Measurements from ENCODE around the gene BLOC1S3.
A peak's percentile ranks its signal among the peaks of the same experiment; 100 is the strongest.

Gene BLOC1S3, protein sequence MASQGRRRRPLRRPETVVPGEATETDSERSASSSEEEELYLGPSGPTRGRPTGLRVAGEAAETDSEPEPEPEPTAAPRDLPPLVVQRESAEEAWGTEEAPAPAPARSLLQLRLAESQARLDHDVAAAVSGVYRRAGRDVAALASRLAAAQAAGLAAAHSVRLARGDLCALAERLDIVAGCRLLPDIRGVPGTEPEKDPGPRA

DNA sequence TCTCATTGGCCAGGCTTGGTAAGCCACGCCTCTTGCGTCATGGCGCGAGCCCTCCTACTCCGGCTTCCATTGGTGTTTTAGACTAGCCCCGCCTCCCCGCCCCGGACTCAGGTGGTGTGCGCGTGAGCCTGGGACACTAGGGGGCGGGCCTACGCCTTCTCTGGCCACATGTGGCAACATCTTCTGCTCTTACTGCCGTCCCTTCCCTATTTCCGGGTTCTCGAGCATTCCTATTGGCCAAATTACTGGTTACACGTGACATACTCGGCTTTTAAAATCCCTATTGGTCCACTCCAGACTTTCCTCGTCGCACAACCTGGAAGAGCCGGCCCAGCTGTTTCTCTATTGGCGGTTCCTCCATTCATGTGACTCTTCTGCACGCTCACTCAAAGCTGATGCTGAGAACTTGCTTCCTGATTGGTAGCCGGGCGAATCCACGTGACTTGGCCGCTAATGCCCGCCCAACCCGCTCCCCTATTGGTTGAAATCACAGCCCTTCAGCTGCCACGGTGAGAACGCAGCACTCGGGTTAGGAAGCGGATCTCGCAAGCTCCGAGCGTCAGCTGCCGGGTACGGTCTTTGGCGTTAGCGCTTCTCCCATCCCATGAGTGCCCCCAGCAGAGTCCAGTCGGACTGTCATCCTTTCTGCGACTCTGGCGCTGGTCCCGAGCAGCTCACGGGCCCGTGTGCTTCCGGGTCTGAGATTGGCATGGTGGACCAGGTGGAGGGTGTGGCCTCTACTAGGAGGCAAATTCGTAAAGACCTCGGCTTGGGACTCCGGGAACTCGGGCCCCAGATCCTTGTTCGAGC is at the start of gene BLOC1S3:
Gene BLOC1S3 (plus strand): TSS at position 523 of the 810 bp plus-strand sequence. CDS start 513 bp downstream, outside the sequence.
- peak; percentile 100 for DNase-seq

DNA sequence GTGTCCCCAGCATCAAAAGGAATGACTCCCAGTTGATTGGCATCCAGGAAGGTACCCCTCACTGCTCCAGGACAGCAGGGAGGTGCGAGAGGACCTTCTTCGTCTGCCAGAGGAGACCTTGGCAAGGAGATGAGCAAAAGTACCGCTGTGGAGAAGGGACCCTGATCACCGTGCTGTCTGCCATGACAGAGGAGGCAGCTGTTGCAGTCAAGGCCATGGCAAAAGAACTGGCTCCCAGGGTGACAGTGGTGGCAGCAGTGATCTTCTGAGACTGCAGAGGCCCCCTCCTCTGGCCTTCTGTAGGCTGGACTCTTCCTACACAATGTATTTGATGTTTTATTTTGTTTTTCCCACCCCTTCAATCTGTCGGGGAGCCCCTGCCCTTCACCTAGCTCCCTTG is 49.8 kb upstream of the BLOC1S3 start:
- DNase-seq = no peak

DNA sequence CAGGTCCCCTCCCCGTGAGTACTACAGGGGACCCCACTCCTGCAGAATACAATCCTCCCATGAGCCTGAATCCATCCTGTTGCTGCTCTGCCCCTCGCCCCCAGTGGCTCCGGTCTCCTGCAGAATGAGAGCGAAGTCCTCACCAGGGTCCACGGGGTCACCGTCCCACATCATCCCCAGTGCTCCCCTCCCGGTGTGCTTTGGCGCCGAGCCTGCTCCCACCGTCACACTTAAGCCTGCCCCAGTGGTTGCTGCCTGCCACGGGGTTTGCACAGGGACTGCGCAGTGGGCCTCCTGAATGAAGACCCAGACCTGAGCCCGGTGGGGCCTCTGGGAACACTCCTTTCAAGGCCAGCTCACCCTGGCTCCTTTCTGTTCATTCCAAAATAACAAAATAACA is 48.3 kb upstream of the BLOC1S3 start:
- no peak for DNase-seq

DNA sequence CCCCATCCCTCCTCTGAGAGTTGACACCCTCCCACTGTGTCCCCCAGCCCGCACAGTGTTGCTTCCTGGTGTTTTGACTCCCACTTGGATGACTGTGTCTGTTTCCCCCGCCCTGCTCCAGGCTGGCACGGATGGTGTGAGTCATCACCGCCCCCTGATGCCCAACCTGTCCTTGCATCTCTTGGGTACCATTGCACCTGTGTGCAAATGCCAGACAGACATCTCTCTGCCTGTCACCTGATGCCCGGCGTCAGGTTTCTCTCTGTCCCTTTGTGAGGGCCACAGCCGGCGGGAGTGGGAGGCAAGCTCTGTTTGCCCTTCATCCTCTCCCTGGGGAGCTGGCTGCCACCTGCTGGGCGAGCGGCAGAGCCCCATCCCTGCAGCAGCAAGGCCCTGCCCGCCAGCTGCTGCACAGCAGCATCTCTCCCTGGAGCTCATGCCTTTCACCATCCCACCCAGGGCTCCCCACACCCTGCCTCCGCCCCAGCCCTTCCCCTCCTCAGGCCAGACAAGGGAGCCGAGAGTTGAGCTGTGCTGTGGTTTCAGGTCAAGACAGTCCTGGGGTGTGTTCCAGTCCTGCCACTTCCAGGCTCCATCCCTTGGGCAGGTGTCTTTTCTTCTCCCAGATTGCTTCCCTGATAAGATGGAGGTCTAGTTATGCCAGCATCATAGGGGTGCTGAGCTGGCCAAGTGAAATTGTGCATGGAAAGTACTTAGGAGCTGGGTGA is 47.5 kb upstream of the BLOC1S3 start:
- peak; percentile 81 for DNase-seq

DNA sequence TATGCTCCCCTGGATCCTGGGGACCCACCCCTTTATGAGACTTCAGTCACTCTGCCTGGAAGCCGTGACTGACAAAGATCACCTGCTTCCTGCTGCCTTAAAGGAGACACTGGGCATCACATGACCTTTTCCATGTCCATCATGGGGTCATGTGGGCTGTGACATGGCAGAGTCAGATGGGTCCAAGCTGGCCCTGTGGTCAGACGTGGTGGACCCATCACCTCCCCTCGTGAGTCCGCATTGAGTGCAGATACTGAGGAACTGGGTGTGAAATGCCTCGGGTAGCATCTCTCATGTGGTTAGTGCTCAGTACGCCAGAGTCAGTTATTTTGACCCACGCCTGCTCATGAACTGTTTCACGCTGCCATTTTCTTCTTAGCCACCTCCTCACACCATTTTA is 44.9 kb upstream of the BLOC1S3 start:
- DNase-seq = no peak

DNA sequence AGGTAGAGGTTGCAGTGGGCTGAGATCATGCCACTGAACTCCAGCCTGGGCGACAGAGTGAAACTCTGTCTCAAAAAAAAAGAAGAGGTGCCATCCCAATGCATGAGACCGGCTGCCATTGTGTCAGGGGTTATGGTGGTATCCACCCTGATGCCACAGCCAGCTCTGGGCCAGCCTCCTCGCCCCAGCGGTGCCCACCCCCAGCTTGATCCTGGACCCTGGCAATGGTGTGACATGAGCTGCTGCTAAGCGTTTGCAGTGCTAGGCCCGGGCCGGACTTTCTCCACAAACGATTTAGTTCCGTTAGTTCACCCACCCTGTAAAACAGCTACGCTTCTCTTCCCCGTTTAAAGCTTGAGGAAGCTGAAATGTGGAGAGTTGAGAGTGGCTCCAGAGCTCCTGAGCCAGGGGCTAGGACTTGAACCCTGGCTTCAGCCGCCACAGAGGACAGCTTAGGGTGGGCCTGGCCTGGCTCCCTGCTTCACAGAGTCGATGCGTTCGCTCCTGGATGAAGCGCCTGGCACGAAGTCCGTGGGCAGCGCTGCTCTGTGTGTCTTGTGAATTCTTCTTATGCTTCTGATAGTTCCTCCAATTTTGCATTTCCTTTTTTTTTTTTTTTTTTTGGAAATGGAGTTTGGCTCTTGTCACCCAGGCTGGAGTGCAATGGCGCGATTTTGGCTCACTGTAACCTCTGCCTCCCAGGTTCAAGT is 43.3 kb upstream of the BLOC1S3 start:
- no peak for DNase-seq

DNA sequence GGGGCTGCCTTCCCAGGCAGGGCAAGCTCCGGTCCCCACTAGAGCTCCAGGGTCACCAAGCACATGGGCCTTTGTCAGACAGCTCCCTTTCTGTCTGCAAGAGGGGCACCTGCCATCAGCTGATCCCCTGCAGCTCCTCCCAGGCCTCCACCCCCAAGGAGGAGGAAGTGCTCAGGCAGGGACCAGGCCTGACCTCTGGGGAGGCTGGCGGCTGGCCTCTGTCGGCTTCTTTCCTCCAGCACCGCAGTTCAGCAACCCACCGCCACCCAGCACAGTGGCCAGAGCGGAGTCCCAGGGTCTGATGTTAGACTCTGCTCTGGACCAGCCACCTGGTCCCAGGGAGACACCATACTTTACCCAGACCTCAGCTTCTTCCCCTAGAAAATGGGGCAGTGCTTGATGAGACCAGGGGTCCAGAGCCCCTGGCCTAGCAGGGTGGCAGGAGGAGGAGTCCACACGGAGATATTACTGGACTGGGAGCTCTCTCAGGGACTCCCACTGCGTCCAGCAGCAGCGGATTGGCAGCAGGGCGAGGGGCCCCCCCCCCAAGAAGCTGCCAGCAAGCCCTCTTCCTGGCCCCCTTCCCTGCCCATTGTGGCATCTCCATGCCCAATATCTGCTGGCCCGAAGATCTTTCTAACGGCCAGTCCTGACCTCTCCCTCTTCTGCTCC is 41.9 kb upstream of the BLOC1S3 start:
- no peak for DNase-seq

DNA sequence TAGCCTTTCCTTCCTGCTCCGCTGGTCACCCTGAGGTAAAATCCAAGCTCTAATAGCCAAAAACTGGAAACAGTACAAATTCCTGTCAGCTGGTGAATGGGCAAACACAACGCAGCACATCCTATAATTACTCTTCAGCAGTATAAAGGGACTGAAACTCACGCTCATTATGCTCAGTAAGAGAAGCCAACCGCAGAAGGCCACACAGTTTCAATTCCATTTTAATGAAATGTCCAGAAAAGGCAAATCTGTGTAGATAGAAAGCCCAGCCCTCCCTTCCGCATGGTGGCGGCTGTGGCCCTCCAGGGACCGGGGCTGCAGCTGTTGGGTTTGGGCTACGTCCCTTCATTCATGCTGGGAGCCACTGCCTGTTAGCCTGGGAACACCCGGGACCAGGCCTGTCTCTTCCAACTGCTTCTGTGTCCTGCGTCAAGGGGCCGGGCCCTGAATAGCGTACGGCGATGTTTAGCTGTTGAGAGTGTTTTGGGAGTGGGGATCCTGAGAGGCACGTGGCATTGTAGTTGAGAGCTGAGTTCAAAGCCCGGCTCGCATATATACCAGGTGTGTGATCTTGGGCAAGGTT is 41.3 kb upstream of the BLOC1S3 start:
- DNase-seq = no peak

DNA sequence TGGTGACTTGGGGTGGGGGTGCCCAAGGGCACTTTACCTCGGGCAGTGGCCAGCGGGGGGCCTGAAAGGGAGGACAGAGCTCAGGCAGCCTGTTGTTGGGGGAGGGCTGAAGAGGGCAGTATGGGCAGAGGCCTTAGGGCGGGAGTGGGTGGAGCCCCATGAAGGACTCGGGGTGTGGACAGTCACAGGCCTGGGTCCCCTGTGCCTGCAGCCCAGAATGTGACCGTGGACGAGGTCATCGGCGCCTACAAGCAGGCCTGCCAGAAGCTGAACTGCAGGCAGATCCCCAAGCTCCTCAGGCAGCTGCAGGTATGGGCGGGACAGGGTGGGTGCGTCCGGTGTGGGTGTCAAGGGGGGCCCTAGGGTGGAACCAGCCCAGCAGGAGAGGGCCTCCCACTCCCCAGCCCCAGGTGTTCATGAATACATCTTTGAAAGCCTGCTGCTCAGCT is 40.3 kb upstream of the BLOC1S3 start:
- DNase-seq = no peak

DNA sequence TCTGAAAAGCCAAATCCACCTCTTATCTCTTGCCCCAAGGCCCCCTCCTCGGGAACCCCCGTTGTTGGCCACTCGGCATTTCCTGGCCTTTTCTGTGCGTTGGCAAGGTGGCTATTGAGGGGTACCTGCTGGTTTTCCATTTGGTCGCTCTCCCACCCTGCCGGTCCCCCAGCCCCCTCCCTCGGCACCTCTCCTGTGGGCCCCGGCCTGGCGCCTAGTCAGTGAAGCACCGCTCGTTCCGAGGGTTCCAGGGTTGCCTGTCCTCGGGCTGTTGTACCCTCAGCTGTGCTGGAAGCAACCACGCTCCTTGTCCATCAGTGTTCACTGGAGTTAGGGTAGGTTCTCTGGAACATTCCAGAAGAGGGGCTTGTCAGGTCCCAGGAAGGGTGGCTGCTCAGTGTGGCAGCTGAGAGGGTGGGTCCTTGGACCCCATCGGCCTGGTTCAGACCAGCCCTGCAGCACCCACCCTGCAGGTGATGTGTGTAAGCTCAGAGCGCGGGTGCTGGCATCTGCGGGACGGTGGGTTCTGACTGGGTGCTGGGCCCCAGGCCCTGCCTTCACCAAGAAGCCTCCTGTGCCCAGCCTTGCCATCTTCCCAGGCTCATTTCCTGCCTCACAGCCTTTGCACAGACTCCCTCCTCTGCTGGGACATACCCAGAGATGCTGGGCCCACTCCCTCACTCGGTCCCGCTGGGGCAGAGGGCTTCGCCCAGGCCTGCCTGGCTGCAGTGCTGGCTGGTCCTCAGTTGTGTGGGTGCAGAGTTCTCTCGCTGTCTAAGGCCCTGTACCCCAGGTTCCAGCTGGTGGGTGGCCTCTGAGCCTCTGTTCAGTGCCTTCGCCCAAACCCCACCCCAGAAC is 39.1 kb upstream of the BLOC1S3 start:
- no peak for DNase-seq

DNA sequence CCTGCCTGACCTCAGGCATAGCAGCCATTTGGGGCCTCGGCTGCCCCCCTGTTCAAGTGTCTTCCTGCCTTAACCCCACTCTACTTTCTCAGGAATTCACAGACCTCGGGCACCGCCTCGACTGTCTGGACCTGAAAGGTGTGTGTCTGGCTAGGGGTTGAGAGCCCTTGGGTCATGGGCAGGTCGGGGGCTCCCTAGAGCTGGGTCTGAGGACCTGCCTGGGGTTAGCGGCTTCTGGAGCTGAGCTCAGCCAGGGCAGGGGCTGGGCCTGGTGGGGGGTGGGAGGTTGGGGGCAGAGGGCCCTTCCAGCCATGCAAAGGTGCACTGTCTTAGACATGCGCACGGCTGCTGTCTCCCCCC is 38.5 kb upstream of the BLOC1S3 start:
- no peak for DNase-seq

DNA sequence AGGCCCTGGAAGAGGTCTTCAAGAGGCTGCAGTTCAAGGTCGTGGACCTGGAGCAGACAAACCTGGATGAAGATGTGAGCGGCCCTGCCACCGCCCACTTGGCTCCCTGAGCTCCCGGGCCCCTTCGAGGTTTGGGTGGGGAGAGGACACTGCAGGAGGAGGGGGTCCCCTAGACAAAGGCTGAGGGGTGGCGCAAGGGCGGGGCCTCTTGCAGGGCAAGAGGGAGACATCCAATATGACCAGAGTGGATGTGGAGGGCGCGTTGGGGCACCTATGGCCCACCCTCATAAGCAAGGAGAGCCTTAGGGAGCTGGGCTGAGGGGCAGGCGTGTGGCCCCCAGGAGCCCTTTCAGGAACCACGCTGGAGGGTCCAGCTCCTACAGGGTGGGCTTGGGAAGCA is 38.1 kb upstream of the BLOC1S3 start:
- no peak for DNase-seq

DNA sequence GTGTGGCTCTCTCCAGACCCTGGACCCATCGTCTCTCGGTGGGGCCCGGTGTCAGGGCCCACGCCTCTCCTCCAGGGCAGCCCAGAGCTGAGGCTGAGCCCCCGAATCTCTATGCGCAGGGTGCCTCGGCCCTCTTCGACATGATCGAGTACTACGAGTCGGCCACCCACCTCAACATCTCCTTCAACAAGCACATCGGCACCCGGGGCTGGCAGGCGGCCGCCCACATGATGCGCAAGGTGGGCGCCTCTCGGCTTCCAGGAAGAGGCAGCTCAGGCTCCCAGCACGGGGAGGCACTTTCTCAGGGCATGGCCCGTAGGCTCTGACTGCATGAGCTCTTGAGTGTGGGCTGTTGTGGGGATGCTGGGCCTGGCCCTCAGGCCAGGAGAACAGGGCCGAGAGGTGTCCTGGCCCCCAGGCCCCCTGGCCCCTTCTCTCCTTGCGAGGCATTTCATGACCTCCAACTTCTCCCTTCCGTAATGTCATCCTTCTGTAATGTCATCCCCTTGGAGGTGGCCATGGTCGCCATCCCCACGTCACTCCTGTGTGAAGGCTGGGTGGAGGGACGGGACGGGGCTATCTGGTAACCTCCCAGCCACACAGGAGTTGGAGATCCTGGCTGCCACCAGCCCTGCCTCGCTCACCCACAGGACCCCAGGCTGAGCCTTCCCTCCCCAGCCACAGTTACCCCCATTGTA is 37.2 kb upstream of the BLOC1S3 start:
- DNase-seq = no peak

DNA sequence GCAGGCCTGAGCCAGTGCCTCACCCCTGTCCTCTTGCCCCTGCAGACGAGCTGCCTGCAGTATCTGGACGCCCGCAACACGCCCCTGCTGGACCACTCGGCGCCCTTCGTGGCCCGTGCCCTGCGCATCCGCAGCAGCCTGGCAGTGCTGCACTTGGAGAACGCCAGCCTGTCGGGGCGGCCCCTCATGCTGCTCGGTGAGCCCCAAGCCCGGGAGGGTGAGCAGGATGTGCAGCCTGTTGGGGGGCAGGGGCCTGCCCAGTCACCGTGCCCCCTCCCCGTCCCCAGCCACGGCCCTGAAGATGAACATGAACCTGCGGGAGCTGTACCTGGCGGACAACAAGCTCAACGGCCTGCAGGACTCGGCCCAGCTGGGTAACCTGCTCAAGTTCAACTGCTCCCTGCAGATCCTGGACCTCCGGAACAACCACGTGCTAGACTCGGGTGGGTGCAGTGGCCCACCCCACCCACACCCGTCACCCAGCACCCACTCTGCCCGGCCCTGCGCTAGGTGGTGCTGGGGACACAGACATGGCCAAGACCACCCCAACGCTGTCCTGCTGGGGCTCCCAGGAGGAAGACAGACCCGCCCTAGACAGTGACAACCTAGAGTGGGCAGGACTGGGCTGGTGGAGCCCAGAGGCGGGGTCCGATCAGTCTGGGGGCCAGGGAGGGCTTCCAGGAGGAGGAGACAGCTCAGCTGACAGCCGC is 36.4 kb upstream of the BLOC1S3 start:
- DNase-seq = no peak

DNA sequence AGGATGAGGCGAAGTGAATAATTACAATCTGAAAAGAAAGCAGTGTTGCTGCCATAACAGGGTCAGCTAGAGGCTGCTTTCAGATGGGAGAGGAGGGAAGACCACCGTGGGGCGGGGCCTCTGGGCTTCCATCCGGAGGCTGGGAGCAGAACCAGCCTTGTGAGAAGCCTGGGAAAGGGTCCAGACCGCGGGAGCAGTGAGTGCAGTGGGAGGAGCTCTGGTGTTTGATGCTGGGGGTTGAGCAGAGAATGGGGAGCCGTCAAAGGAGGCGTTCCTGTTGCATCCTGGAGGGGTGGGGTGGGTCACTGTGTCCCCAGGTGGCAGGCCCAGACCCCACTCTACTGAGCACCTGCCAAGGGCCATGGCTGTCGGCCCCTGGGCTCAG is 35.9 kb upstream of the BLOC1S3 start:
- no peak for DNase-seq

DNA sequence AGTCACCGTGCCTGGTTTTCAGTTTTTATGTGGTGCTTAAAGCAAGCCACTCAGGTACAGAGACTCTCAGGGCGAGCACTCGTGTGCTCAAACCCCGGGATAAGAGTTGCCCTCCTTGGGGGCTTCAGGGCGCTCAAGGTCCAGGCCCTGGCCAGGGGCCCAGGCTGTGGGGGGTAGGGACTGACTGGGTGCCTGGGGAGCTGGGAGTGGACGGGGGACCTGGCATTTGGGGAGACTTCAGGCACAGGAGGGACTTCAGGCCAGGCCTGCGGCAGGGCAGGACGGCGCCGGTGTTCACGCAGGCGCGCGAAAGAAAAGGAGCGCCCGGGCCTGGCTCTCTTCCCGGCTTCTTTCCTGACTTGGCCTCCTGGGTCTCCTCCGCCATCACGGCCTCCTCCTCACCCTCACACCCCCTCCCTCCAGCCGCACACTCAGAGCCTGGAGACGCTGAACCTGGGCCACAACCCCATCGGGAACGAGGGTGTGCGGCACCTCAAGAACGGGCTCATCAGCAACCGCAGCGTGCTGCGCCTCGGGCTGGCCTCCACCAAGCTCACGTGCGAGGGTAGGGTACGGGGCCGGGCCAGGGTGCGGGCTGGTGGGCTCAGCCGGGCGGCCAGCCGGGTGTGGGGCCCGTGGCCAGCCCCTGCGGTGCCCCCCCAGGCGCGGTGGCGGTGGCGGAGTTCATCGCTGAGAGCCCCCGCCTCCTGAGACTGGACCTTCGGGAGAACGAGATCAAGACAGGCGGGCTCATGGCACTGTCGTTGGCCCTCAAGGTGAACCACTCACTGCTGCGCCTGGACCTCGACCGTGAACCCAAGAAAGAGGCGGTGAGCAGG is 33.9 kb upstream of the BLOC1S3 start:
- DNase-seq = no peak

DNA sequence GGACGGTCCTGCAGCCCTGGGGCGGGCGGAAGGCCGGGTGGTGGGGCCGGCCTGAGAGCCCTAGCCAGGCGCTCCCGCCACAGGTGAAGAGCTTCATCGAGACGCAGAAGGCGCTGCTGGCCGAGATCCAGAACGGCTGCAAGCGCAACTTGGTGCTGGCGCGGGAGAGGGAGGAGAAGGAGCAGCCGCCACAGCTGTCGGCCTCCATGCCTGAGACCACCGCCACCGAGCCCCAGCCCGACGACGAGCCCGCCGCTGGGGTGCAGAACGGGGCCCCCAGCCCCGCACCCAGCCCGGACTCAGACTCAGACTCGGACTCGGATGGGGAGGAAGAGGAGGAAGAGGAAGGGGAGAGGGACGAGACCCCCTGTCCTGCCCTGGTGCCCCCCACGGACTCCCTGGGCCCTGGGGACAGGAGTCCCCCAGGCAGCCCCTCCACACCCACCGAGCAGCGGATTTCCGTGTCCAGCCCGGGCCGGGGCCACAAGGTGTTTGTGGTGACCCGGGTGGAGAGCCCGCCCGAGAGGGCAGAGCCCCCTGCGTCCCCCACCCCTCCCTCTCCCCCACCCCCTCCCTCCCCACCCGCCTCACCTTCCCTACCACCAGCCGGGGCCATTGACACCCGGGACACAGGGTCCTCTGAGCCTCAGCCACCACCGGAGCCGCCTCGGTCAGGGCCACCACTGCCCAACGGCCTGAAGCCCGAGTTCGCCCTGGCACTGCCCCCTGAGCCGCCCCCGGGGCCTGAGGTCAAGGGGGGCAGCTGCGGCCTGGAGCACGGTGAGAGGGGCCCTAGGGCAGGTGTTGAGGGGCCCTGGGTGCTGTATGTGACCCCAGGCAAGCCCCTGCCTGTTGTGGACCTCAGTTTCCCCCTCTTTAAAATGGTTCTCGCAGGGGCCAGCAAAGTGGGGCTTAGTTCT is 33.1 kb upstream of the BLOC1S3 start:
- DNase-seq = no peak

DNA sequence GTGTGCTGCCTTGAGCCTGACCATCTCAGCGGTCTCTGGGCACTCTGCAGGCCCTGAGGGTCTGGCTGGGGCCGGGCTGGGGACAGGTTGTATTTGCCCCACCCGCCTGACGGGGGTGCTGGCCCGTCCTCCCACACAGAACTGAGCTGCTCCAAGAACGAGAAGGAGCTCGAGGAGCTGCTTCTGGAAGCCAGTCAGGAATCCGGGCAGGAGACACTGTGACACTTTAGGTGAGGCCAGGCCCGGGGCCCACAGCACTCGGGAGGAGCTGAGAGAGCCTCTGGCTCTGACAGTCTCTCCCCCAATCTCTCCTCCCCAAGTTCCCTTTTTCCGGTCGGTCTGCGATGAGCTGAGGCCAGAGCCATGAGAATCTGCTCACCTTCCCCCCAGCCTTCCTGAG is 32.3 kb upstream of the BLOC1S3 start:
- DNase-seq = no peak

Measured in DMS79 (cell line).